ENCODE data around the gene PRORP.

GRCh38 chr14:35159742-35160409 lies 37.5 kb downstream of the PRORP start:
- TF ChIP-seq FOXP2 (optimal IDR thresholded peaks at IDR 0.05; ENCODE audit: borderline replicate concordance, extremely low read depth, extremely low read length, insufficient read depth) = no peak
- no peak for TF ChIP-seq POLR2AphosphoS5 (IDR thresholded peaks at IDR 0.05; ENCODE audit: low read depth, low read length)
- TF ChIP-seq TAF1 (IDR thresholded peaks at IDR 0.05; ENCODE audit: borderline replicate concordance, insufficient read depth, low read length) = no peak
- TF ChIP-seq REST (IDR thresholded peaks at IDR 0.05; ENCODE audit: insufficient read depth in 1 of 2, low read depth in 2 of 2, low read length in 2 of 2) = no peak

Measured in PFSK-1 (cell line).